HEK293 (cell line): ENCODE measurements around the gene TMEM158.

ENCODE experiments used
- CTCF ChIA-PET: fragments of 350-600 bp; formaldehyde crosslinking; extraction: SDS; loops from one replicate; lab custom pipeline; 2021; ENCODE audit warnings: antibody characterized with exemption; lab: Yijun Ruan, JAX
- POLR2A ChIA-PET: fragments of 300-600 bp; formaldehyde crosslinking; extraction: SDS; loops from one replicate; lab custom pipeline; 2020; ENCODE audit warnings: antibody characterized with exemption, inconsistent platforms; lab: Yijun Ruan, JAX
- H3K27ac ChIP-seq: fragments of 200-500 bp; sonication (Bioruptor generic); 2 replicates; pipeline ENCODE4 v1.5.1; 2014; ENCODE audit warnings: low read depth, low read length, control low read depth, inconsistent platforms; ENCODE audit errors: extremely low read depth
- H3K36me3 ChIP-seq, 2 experiments: fragments of 200-500 bp in 1 of 2; sonication (Bioruptor generic) in 1 of 2; 1 replicate in 1 of 2; 2 replicates in 1 of 2; pipeline ENCODE4 v1.5.1; 2014 to 2017; ENCODE audit warnings: inconsistent platforms in 2 of 2, low read length in 2 of 2; ENCODE audit not compliant: control insufficient read depth in 2 of 2, insufficient read depth in 1 of 2
- H3K4me1 ChIP-seq: fragments of 200-500 bp; sonication (Bioruptor generic); 2 replicates; pipeline ENCODE4 v1.5.1; 2014; ENCODE audit warnings: mild to moderate bottlenecking, low read length, inconsistent platforms; ENCODE audit not compliant: control insufficient read depth, insufficient read depth
- H3K4me3 ChIP-seq: 2 replicates; pipeline ENCODE4 v1.5.1; 2011; ENCODE audit warnings: low read depth, mild to moderate bottlenecking, control low read depth, low read length, moderate library complexity
- H3K9me3 ChIP-seq: fragments of 200-500 bp; sonication (Bioruptor generic); 2 replicates; pipeline ENCODE4 v1.5.1; 2014; ENCODE audit warnings: low read depth, low read length, inconsistent platforms; ENCODE audit not compliant: control insufficient read depth, insufficient read depth
- GLIS1 ChIP-seq: fragments of 450-650 bp; formaldehyde crosslinking; IDR thresholded peaks from 2 replicates; pipeline ENCODE4 v1.5.1; 2016; ENCODE audit warnings: missing biosample characterization, missing genetic modification characterization
- KLF10 ChIP-seq: fragments of 450-650 bp; IDR thresholded peaks from 2 replicates; pipeline ENCODE4 v1.5.1; 2018; ENCODE audit warnings: missing biosample characterization, mild to moderate bottlenecking, missing genetic modification characterization
- KLF7 ChIP-seq: fragments of 450-650 bp; formaldehyde crosslinking; IDR thresholded peaks from 2 replicates; pipeline ENCODE4 v1.5.1; 2016; ENCODE audit warnings: missing biosample characterization, missing genetic modification characterization, borderline replicate concordance
- TRIM28 ChIP-seq: IDR thresholded peaks from 2 replicates; pipeline ENCODE4 v1.6.1; 2011; ENCODE audit warnings: low read length, control low read depth, borderline replicate concordance
- ZBTB1 ChIP-seq: fragments of 450-650 bp; formaldehyde crosslinking; IDR thresholded peaks from 2 replicates; pipeline ENCODE4 v1.5.1; 2016; ENCODE audit warnings: missing biosample characterization, missing genetic modification characterization
- ZBTB17 ChIP-seq: fragments of 450-650 bp; formaldehyde crosslinking; IDR thresholded peaks from 2 replicates; pipeline ENCODE4 v1.5.1; 2016; ENCODE audit warnings: missing biosample characterization, missing genetic modification characterization
- ZBTB48 ChIP-seq: fragments of 450-650 bp; formaldehyde crosslinking; IDR thresholded peaks from 2 replicates; pipeline ENCODE4 v1.5.1; 2016; ENCODE audit warnings: missing biosample characterization, missing genetic modification characterization
- ZBTB6 ChIP-seq: fragments of 450-650 bp; formaldehyde crosslinking; IDR thresholded peaks from 2 replicates; pipeline ENCODE4 v1.5.1; 2017; ENCODE audit warnings: missing biosample characterization, missing genetic modification characterization
- ZFP69B ChIP-seq: fragments of 450-650 bp; formaldehyde crosslinking; IDR thresholded peaks from 2 replicates; pipeline ENCODE4 v1.5.1; 2016; ENCODE audit warnings: missing biosample characterization, missing genetic modification characterization
- ZNF146 ChIP-seq: fragments of 450-650 bp; formaldehyde crosslinking; IDR thresholded peaks from 2 replicates; pipeline ENCODE4 v1.5.1; 2016; ENCODE audit warnings: missing biosample characterization, missing genetic modification characterization
- ZNF148 ChIP-seq: fragments of 450-650 bp; formaldehyde crosslinking; IDR thresholded peaks from 2 replicates; pipeline ENCODE4 v1.5.0; 2017; ENCODE audit warnings: missing biosample characterization, missing genetic modification characterization, borderline replicate concordance
- ZNF202 ChIP-seq: fragments of 450-650 bp; formaldehyde crosslinking; IDR thresholded peaks from 2 replicates; pipeline ENCODE4 v1.5.1; 2016; ENCODE audit warnings: missing biosample characterization, missing genetic modification characterization, borderline replicate concordance
- ZNF23 ChIP-seq: fragments of 450-650 bp; formaldehyde crosslinking; IDR thresholded peaks from 2 replicates; pipeline ENCODE4 v1.5.1; 2016; ENCODE audit warnings: missing biosample characterization, missing genetic modification characterization, borderline replicate concordance
- ZNF239 ChIP-seq: fragments of 450-650 bp; formaldehyde crosslinking; IDR thresholded peaks from 2 replicates; pipeline ENCODE4 v1.5.1; 2016; ENCODE audit warnings: missing biosample characterization, missing genetic modification characterization
- ZNF26 ChIP-seq: fragments of 450-650 bp; formaldehyde crosslinking; IDR thresholded peaks from 2 replicates; pipeline ENCODE4 v1.5.1; 2016; ENCODE audit warnings: missing biosample characterization, missing genetic modification characterization
- ZNF266 ChIP-seq: fragments of 450-650 bp; formaldehyde crosslinking; IDR thresholded peaks from 2 replicates; pipeline ENCODE4 v1.5.1; 2016; ENCODE audit warnings: missing biosample characterization, missing genetic modification characterization, low read depth
- ZNF341 ChIP-seq: fragments of 450-650 bp; formaldehyde crosslinking; IDR thresholded peaks from 2 replicates; pipeline ENCODE4; 2016; ENCODE audit warnings: low read depth, missing biosample characterization, missing genetic modification characterization
- ZNF510 ChIP-seq: fragments of 450-650 bp; formaldehyde crosslinking; IDR thresholded peaks from 2 replicates; pipeline ENCODE4 v1.5.1; 2018; ENCODE audit warnings: mild to moderate bottlenecking, missing genetic modification characterization, missing biosample characterization; ENCODE audit not compliant: insufficient replicate concordance
- ZNF596 ChIP-seq: fragments of 450-650 bp; IDR thresholded peaks from 2 replicates; pipeline ENCODE4 v1.5.0; 2018; ENCODE audit warnings: missing biosample characterization, mild to moderate bottlenecking, missing genetic modification characterization, moderate library complexity
- ZNF692 ChIP-seq: fragments of 450-650 bp; formaldehyde crosslinking; IDR thresholded peaks from 2 replicates; pipeline ENCODE4 v1.5.1; 2016; ENCODE audit warnings: missing biosample characterization, missing genetic modification characterization
- ZSCAN23 ChIP-seq: fragments of 450-650 bp; formaldehyde crosslinking; IDR thresholded peaks from 2 replicates; pipeline ENCODE4 v1.5.1; 2016; ENCODE audit warnings: missing biosample characterization, missing genetic modification characterization
- ZSCAN30 ChIP-seq: fragments of 450-650 bp; IDR thresholded peaks from 2 replicates; pipeline ENCODE4 v1.5.1; 2018; ENCODE audit warnings: missing biosample characterization, mild to moderate bottlenecking, missing genetic modification characterization, moderate library complexity

TMEM158 gene

GRCh38 chr3:45259133-45259532 is 33.0 kb upstream of the TMEM158 start (continued):
- no peak for TF ChIP-seq ZBTB48 (tag by site-specific recombination)
- TF ChIP-seq ZNF692 (tag by site-specific recombination), result no peak
- no peak for TF ChIP-seq ZBTB17 (tag by site-specific recombination)
- no peak for TF ChIP-seq ZNF266 (tag by site-specific recombination)
- TF ChIP-seq KLF10 (tag by site-specific recombination), result no peak
- TF ChIP-seq ZNF202 (tag by site-specific recombination), result no peak
- TF ChIP-seq ZNF341 (tag by site-specific recombination), result no peak
- TF ChIP-seq ZBTB6 (tag by site-specific recombination), result no peak

GRCh38 chr3:45258317-45258716 is 32.2 kb upstream of the TMEM158 start:
- POLR2A ChIA-PET, result no interaction called here

More at GRCh38 chr3:45258317-45258716, 32.2 kb upstream of the TMEM158 start:
- Histone ChIP-seq H3K4me3 (no peak overlapping the region), H3K36me3 (no peaks in the 10 kb centered on the region), H3K9me3 (no peaks in the 10 kb centered on the region), H3K27ac (no peak overlapping the region), H3K4me1 (no peaks in the 10 kb centered on the region)
- CTCF ChIA-PET, result interaction anchor here (0.6 kb wide), 1 partner anchor 67 kb away, joined by 4 read pairs; no protein-coding TSS in a partner anchor
- TF ChIP-seq ZNF510 (tag by site-specific recombination) (no peak), ZNF26 (no peak), KLF7 (tag by site-specific recombination) (no peak), TRIM28 (no peak), ZFP69B (tag by site-specific recombination) (no peak), ZNF148 (no peak), ZNF23 (no peak), ZNF146 (tag by site-specific recombination) (no peak), ZNF596 (tag by site-specific recombination) (no peak), ZSCAN23 (tag by site-specific recombination) (no peak), ZBTB1 (tag by site-specific recombination) (no peak), GLIS1 (no peak), ZNF239 (tag by site-specific recombination) (no peak), ZSCAN30 (tag by site-specific recombination) (no peak)
